K562 (cell line): ENCODE data around the gene MARK2. TPM values are rescaled to one million over a fixed set of nuclear protein-coding genes. Genes with fewer than 3 reads are reported as not detected.

ENCODE experiments used
- ATF1 ChIP-seq, 2 experiments: fragments of 450-650 bp in 1 of 2; IDR thresholded peaks; 2 replicates each; pipeline ENCODE4 v1.6.1; 2016; ENCODE audit warnings: missing compliant biosample characterization in 1 of 2, missing genetic modification characterization in 1 of 2
- CTCF ChIP-seq, 3 experiments: IDR thresholded peaks in 2 of 3; conservative IDR thresholded peaks in 1 of 3; 2 replicates each; pipeline ENCODE4 v1.5.1; 2011 to 2012; ENCODE audit warnings: low read length in 3 of 3, mild to moderate bottlenecking in 3 of 3, control low read depth in 2 of 3, improper control_type of control experiment in 1 of 3, inconsistent platforms in 1 of 3, low read depth in 1 of 3, mixed read lengths in 1 of 3, moderate library complexity in 1 of 3; ENCODE audit not compliant: insufficient read depth in 2 of 3
- ELF2 ChIP-seq: fragments of 250-450 bp; sonication (Bioruptor Pico); IDR thresholded peaks from 2 replicates; pipeline ENCODE4 v1.5.0; 2021; ENCODE audit warnings: mild to moderate bottlenecking
- IRF9 ChIP-seq: fragments of 450-650 bp; IDR thresholded peaks from 2 replicates; pipeline ENCODE4 v1.6.1; 2016; ENCODE audit warnings: missing biosample characterization, missing genetic modification characterization
- REST ChIP-seq, 2 experiments: fragments of 450-650 bp; formaldehyde crosslinking in 1 of 2; IDR thresholded peaks; 2 replicates each; pipeline versions ENCODE4 v1.4.0 to v1.6.1; 2014 to 2020; ENCODE audit warnings: mild to moderate bottlenecking in 2 of 2, borderline replicate concordance in 1 of 2, low read depth in 1 of 2
- TCF15 ChIP-seq: fragments of 250-450 bp; sonication (Bioruptor Pico); IDR thresholded peaks from 2 replicates; pipeline ENCODE4 v1.8.0; 2022; ENCODE audit warnings: moderate library complexity, mild to moderate bottlenecking, inconsistent platforms
- TEAD1 ChIP-seq, 2 experiments: fragments of 450-650 bp in 1 of 2; sonication (generic) in 1 of 2; formaldehyde crosslinking; IDR thresholded peaks; 2 replicates each; pipeline versions ENCODE4 v1.4.0 to v1.8.0; 2020 to 2022; ENCODE audit warnings: mild to moderate bottlenecking in 2 of 2, missing genetic modification reagents in 1 of 2
- ZNF592 ChIP-seq: fragments of 450-650 bp; IDR thresholded peaks from 2 replicates; pipeline ENCODE4 v1.6.1; 2017; ENCODE audit warnings: antibody characterized with exemption, mild to moderate bottlenecking
- polyA plus RNA-seq, 8 experiments: library from polyadenylated mRNA; depleted of rRNA in 4 of 8; stranded (reverse) in 5 of 8; unstranded in 3 of 8; fragments of >200 nt; fragmentation: Nextera tagmentation in 2 of 8; fragmentation: Illumina TruSeq in 1 of 8; extraction: Ambion mirVana in 2 of 8; extraction: Trizol in 1 of 8; gene quantifications; 2 replicates each; pipeline versions ENCODE4 v1.2.1 to v1.2.3, GENCODE V29; 2011 to 2014; ENCODE audit warnings: inconsistent platforms in 1 of 8, missing spikeins in 1 of 8
- total RNA-seq, 7 experiments: library from RNA; depleted of rRNA in 6 of 7; stranded (reverse); fragments of >200 nt in 6 of 7; fragmentation: Illumina TruSeq in 2 of 7; extraction: Trizol in 2 of 7; gene quantifications; 2 replicates each; pipeline versions ENCODE4 v1.2.1 to v1.2.3, GENCODE V29; 2011 to 2021; ENCODE audit warnings: low replicate concordance in 1 of 7

The MARK2 gene
- total and polyA plus RNA-seq, 9 of the 15 experiments (the other 6 are each of a cell fraction or from before 2014, with no cell fraction given) = 0.32 to 43.5 (median 15.1) TPM

GRCh38 chr11:63945477-63946163 lies 106.7 kb downstream of the MARK2 start (continued):
- TF ChIP-seq REST (IDR thresholded peaks at IDR 0.05; ENCODE audit: borderline replicate concordance) (peak; percentile 67), REST (CRISPR knock-in tag; IDR thresholded peaks at IDR 0.05; ENCODE audit: low read depth) (no peak), IRF9 (tag) (no peak), CTCF (IDR thresholded peaks at IDR 0.05 in 2 of 3, conservative IDR thresholded peaks at IDR 0.05 in 1 of 3; ENCODE audit: insufficient read depth in 2 of 3, low read depth in 1 of 3, low read length in 3 of 3) (peak; percentile 69 to 78 (median 74)), ZNF592 (0 out of 2 replicates have a peak, but pooled peaks have one; percentile 0), ELF2 (no peak), TEAD1 (CRISPR knock-in tag; IDR thresholded peaks at IDR 0.05) (peak in 1 of 2 experiments; percentile 69; a peak in 1 of 4 replicates), TCF15 (no peak), ATF1 (CRISPR knock-in tag; IDR thresholded peaks at IDR 0.05) (no peak), ATF1 (tag; IDR thresholded peaks at IDR 0.05) (no peak)
